ENCODE measurements around the gene PDE6C.

The PDE6C gene

DNA sequence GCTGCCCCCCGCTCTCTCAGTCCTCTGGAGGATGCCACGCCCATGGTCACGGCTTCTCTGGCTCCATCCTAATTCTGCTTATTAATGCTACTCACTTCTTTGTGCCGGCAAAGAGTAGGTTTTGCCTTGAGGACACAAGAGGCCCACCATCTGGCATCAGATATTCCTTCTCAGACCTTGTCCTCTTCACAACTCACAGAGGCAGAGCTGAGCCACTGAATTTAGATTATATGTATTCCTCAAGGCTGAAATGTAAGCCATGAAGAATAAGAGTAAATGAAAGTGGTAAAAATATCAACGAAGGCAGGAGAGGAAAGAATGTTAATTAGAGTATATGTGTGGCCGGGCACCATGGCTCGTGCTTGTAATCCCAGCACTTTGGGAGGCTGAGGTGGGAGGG is 17.8 kb upstream of the PDE6C start:
- no peaks in the 10 kb centered on the region for H3K27me3 ChIP-seq (ENCODE audit: insufficient read depth, low read length)
- H2AFZ ChIP-seq (ENCODE audit: low read length, unreplicated experiment): no peak overlapping the region
- H3K79me2 ChIP-seq (ENCODE audit: control insufficient read depth, insufficient read depth, low read length, unreplicated experiment): no peaks in the 10 kb centered on the region
- H3K27ac ChIP-seq (ENCODE audit: low read depth, low read length): no peak overlapping the region
- no peaks in the 10 kb centered on the region for H3K4me1 ChIP-seq (ENCODE audit: control insufficient read depth, insufficient read depth, low read length, unreplicated experiment)
- no peak overlapping the region for H3K4me3 ChIP-seq (ENCODE audit: low read depth, low read length)
- no peaks in the 10 kb centered on the region for H3K36me3 ChIP-seq (ENCODE audit: insufficient read depth, low read length)

- Histone ChIP-seq H3K36me3 (ENCODE audit: insufficient read depth, low read length) (no peaks in the 10 kb centered on the region), H3K79me2 (ENCODE audit: control insufficient read depth, insufficient read depth, low read length, unreplicated experiment) (no peaks in the 10 kb centered on the region), H3K27ac (ENCODE audit: low read depth, low read length) (no peak overlapping the region), H2AFZ (ENCODE audit: low read length, unreplicated experiment) (no peak overlapping the region), H3K4me1 (ENCODE audit: control insufficient read depth, insufficient read depth, low read length, unreplicated experiment) (peaks cover 6% of the 10 kb centered on the region), H3K4me3 (ENCODE audit: low read depth, low read length) (no peak overlapping the region), H3K27me3 (ENCODE audit: insufficient read depth, low read length) (no peaks in the 10 kb centered on the region)
Observed at GRCh38 chr10:93595378-93596161, 16.8 kb upstream of the PDE6C start.

GRCh38 chr10:93596539-93596938 is 15.8 kb upstream of the PDE6C start:
- H3K79me2 ChIP-seq (ENCODE audit: control insufficient read depth, insufficient read depth, low read length, unreplicated experiment): no peaks in the 10 kb centered on the region
- H3K4me1 ChIP-seq (ENCODE audit: control insufficient read depth, insufficient read depth, low read length, unreplicated experiment): peaks cover 7% of the 10 kb centered on the region
- H3K27me3 ChIP-seq (ENCODE audit: insufficient read depth, low read length): no peaks in the 10 kb centered on the region
- H3K27ac ChIP-seq (ENCODE audit: low read depth, low read length): no peak overlapping the region
- H3K4me3 ChIP-seq (ENCODE audit: low read depth, low read length): no peak overlapping the region
- H3K36me3 ChIP-seq (ENCODE audit: insufficient read depth, low read length): no peaks in the 10 kb centered on the region
- no peak overlapping the region for H2AFZ ChIP-seq (ENCODE audit: low read length, unreplicated experiment)

DNA sequence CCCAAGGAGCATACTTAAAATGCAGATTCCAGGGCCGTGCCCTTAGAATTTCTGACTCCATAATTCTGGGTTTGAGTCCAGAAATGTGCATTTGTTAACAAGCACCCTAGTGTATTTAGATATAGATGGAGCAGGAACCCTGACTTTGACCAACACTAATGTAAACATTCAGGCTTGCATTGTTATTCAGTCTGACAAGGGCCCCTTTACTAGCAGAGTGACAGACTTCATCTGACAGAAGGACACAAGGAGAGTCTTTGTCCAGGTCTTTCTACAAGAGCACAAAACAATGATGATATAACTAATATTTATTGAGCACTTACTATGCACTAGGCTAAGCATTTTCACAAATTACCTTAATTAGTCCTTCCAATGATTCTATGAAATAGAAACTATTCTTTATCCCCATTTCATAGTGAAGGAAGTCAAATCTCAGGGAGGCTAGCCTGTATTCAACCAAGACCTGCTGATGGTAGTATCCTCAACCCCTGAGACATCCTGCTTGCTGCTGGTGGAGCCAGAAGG is 15.2 kb upstream of the PDE6C start:
- Histone ChIP-seq H3K36me3 (ENCODE audit: insufficient read depth, low read length) (no peaks in the 10 kb centered on the region), H3K27ac (ENCODE audit: low read depth, low read length) (no peak overlapping the region), H3K27me3 (ENCODE audit: insufficient read depth, low read length) (0 out of 2 replicates have a peak, but pooled peaks cover under 1% of the 10 kb centered on the region), H3K79me2 (ENCODE audit: control insufficient read depth, insufficient read depth, low read length, unreplicated experiment) (no peaks in the 10 kb centered on the region), H2AFZ (ENCODE audit: low read length, unreplicated experiment) (no peak overlapping the region), H3K4me1 (ENCODE audit: control insufficient read depth, insufficient read depth, low read length, unreplicated experiment) (peaks cover 7% of the 10 kb centered on the region), H3K4me3 (ENCODE audit: low read depth, low read length) (no peak overlapping the region)

DNA sequence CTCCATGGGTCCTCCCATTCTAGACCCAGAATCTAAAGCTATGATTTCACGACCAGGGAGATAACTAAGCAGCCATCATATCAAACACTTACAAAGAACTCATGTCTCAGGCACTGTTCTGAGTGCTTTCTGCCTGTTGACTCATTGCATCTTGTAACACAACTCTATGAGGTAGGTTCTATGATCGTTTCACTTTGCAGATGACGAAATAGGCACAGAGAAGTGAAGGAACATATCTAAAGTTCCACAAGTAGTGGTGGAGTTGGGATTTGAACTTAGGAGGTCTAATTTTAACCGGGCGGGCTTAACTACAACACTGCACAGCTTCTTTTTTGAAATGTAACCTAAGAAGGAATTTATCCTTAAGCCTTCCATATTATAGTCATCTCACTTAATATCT is 14.2 kb upstream of the PDE6C start:
- no peaks in the 10 kb centered on the region for H3K36me3 ChIP-seq (ENCODE audit: insufficient read depth, low read length)
- peaks cover 10% of the 10 kb centered on the region; the same call in 1 of the 2 replicates for H3K27me3 ChIP-seq (ENCODE audit: insufficient read depth, low read length)
- peaks cover 17% of the 10 kb centered on the region for H3K4me1 ChIP-seq (ENCODE audit: control insufficient read depth, insufficient read depth, low read length, unreplicated experiment)
- H3K79me2 ChIP-seq (ENCODE audit: control insufficient read depth, insufficient read depth, low read length, unreplicated experiment): no peaks in the 10 kb centered on the region
- no peak overlapping the region for H3K4me3 ChIP-seq (ENCODE audit: low read depth, low read length)
- no peak overlapping the region for H2AFZ ChIP-seq (ENCODE audit: low read length, unreplicated experiment)
- H3K27ac ChIP-seq (ENCODE audit: low read depth, low read length): no peak overlapping the region

DNA sequence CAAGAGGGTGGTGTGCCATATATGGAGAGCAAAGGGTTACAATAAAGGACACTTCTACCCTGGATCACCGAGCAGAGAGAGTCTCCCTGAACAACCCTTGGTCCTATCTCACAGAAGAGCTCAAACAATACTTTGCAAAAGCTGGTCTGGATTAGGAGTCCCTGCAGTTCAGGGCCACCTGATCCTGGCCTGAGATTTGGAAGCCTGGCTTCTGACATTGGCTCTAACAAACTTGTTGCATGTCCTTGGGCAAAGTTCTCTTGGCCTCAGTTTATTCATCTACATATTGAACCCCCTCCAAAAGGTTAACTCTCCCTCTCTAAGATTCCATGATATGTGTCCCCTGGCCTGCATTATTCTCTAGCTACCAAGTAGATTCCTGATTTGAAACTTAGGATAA is 13.0 kb upstream of the PDE6C start:
- Histone ChIP-seq H3K79me2 (ENCODE audit: control insufficient read depth, insufficient read depth, low read length, unreplicated experiment) (no peaks in the 10 kb centered on the region), H3K4me3 (ENCODE audit: low read depth, low read length) (no peak overlapping the region), H3K27me3 (ENCODE audit: insufficient read depth, low read length) (peaks cover 10% of the 10 kb centered on the region; the same call in 1 of the 2 replicates), H2AFZ (ENCODE audit: low read length, unreplicated experiment) (no peak overlapping the region), H3K27ac (ENCODE audit: low read depth, low read length) (no peak overlapping the region), H3K36me3 (ENCODE audit: insufficient read depth, low read length) (no peaks in the 10 kb centered on the region), H3K4me1 (ENCODE audit: control insufficient read depth, insufficient read depth, low read length, unreplicated experiment) (peaks cover 29% of the 10 kb centered on the region)

DNA sequence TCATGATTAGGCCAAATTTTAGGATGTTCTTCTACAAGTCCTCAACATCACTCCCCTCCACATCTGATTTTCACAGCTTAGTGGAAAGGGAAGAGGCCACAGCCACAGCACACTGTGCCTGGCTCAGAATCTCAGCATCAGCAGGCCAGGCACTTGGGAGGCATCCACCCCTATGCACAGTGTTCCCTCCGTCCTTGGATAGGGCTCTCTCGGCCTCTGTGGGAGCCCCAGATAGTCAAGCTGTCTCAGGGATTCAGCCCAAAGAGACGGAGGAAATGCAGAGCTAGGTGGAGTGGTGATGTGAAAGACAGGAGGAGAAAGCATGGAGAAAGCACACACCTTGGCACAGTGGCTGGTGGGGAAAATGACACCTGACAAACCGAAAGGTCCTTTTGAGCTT is 12.6 kb upstream of the PDE6C start:
- H3K4me3 ChIP-seq (ENCODE audit: low read depth, low read length): no peak overlapping the region
- H3K79me2 ChIP-seq (ENCODE audit: control insufficient read depth, insufficient read depth, low read length, unreplicated experiment): no peaks in the 10 kb centered on the region
- H3K27ac ChIP-seq (ENCODE audit: low read depth, low read length): no peak overlapping the region
- peaks cover 31% of the 10 kb centered on the region for H3K4me1 ChIP-seq (ENCODE audit: control insufficient read depth, insufficient read depth, low read length, unreplicated experiment)
- H3K36me3 ChIP-seq (ENCODE audit: insufficient read depth, low read length): no peaks in the 10 kb centered on the region
- H2AFZ ChIP-seq (ENCODE audit: low read length, unreplicated experiment): no peak overlapping the region
- H3K27me3 ChIP-seq (ENCODE audit: insufficient read depth, low read length): peaks cover 10% of the 10 kb centered on the region; the same call in 1 of the 2 replicates

DNA sequence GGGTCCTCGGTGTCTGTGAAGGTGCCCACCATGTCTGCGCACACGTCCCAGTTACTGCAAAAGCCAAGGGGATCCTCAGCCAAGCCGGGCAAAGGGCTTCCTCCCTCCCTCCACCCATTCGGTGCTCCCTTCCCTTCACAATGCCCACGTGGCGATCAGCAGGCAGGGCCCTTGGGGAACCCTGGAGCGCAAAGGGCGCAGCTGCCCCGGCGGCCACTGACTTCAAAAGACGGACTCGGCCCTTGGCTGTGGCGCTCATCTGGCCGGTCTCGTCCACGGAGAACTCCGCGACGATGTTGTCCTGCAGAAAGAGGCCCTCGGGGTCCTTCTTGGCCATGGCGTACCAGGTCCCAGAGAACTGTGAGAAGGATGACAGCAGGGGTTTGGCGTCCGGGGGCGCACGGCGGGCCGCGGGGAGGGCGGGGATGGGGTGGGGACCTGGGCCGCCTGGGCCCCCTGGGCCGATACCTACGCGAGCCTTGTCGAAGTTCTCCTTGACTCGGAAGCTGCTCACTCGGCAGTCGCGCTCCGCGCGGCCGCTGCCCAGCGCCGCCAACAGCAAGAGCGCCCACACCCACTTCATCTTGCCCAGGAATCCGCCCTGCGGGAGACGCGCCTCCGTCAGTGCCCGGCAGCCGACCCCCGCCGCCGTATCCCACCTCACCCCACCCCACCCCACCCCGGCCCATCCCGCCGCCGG is 11.7 kb upstream of the PDE6C start:
- no peaks in the 10 kb centered on the region for H3K79me2 ChIP-seq (ENCODE audit: control insufficient read depth, insufficient read depth, low read length, unreplicated experiment)
- no peak overlapping the region for H3K27ac ChIP-seq (ENCODE audit: low read depth, low read length)
- no peaks in the 10 kb centered on the region for H3K36me3 ChIP-seq (ENCODE audit: insufficient read depth, low read length)
- peak overlapping the region; percentile 80 for H3K4me3 ChIP-seq (ENCODE audit: low read depth, low read length)
- peaks cover 10% of the 10 kb centered on the region; the same call in 1 of the 2 replicates for H3K27me3 ChIP-seq (ENCODE audit: insufficient read depth, low read length)
- peaks cover 31% of the 10 kb centered on the region for H3K4me1 ChIP-seq (ENCODE audit: control insufficient read depth, insufficient read depth, low read length, unreplicated experiment)
- H2AFZ ChIP-seq (ENCODE audit: low read length, unreplicated experiment): no peak overlapping the region

DNA sequence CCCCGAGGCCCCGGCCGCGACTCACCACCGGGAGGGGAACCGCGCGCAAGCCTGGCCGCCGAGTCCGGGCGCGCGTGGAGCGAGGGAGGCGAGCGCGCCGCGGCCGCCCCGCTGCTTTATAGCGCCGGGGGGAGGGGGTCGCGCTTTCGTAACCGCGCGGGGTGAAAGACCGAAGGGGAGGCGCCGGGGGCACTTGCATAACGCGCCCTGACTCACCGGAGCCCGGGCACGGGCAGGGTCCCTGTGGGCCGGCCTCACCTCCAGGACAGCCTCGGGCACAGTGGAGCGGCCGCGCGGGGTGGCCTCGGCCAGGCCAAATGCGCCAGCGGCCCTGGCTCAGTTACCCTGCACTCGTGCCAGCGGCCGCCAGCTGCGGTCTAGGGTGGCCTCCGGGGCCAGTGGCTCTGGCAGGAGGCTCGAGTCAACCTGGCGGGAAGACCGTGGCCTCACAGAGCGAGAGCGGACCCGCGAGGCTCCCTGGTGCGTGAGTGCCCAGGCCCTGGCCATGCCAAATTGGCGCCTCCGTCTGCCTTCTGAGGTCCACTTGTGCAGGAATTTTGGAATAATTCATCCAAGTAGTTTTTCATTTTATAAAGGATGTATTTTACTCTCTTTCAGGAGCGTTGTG is 11.1 kb upstream of the PDE6C start, which contains the start of gene RBP4:
TSS of gene RBP4 (minus strand) at position 90 of the 628 bp plus-strand sequence. CDS start 207 bp downstream, outside the sequence.
- H3K36me3 ChIP-seq (ENCODE audit: insufficient read depth, low read length): no peaks in the 10 kb centered on the region
- no peaks in the 10 kb centered on the region for H3K79me2 ChIP-seq (ENCODE audit: control insufficient read depth, insufficient read depth, low read length, unreplicated experiment)
- H3K4me3 ChIP-seq (ENCODE audit: low read depth, low read length): peak within 1 kb of the TSS; percentile 80
- H3K27me3 ChIP-seq (ENCODE audit: insufficient read depth, low read length): peaks cover 10% of the 10 kb centered on the region; the same call in 1 of the 2 replicates
- no peak within 1 kb of the TSS for H3K27ac ChIP-seq (ENCODE audit: low read depth, low read length)
- peak within 1 kb of the TSS; percentile 89 for H2AFZ ChIP-seq (ENCODE audit: low read length, unreplicated experiment)
- H3K4me1 ChIP-seq (ENCODE audit: control insufficient read depth, insufficient read depth, low read length, unreplicated experiment): peaks cover 31% of the 10 kb centered on the region

GRCh38 chr10:93601774-93602162 is 10.6 kb upstream of the PDE6C start:
- Histone ChIP-seq H2AFZ (ENCODE audit: low read length, unreplicated experiment) (peak overlapping the region; percentile 89), H3K36me3 (ENCODE audit: insufficient read depth, low read length) (no peaks in the 10 kb centered on the region), H3K79me2 (ENCODE audit: control insufficient read depth, insufficient read depth, low read length, unreplicated experiment) (no peaks in the 10 kb centered on the region), H3K4me1 (ENCODE audit: control insufficient read depth, insufficient read depth, low read length, unreplicated experiment) (peaks cover 31% of the 10 kb centered on the region), H3K27ac (ENCODE audit: low read depth, low read length) (no peak overlapping the region), H3K4me3 (ENCODE audit: low read depth, low read length) (peak overlapping the region; percentile 80), H3K27me3 (ENCODE audit: insufficient read depth, low read length) (peaks cover 10% of the 10 kb centered on the region; the same call in 1 of the 2 replicates)

Data from ACC112 (cell line).